Stimulated activated CD4-positive, alpha-beta T cell treated with anti-CD3 and anti-CD28 coated beads, Interleukin-4, amount 100 ng/mL, for 1 hour (primary cell): ENCODE data around the gene OR1E1.
"Not testable (repeated sequence)": the region's sequence is repeated elsewhere in the genome, so short reads cannot be mapped to it uniquely, and the experiment has no call there.

ENCODE experiments used
- DNase-seq: peaks from one replicate; pipeline ENCODE4 v3.0.0-alpha.2; 2020

The OR1E1 gene, protein sequence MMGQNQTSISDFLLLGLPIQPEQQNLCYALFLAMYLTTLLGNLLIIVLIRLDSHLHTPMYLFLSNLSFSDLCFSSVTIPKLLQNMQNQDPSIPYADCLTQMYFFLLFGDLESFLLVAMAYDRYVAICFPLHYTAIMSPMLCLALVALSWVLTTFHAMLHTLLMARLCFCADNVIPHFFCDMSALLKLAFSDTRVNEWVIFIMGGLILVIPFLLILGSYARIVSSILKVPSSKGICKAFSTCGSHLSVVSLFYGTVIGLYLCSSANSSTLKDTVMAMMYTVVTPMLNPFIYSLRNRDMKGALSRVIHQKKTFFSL

GRCh38 chr17:3398310-3398709 lies at the start of gene OR1E1:
TSS of gene OR1E1 (minus strand) at chr17:3398410. CDS start at chr17:3398410, 0 bp downstream.
- DNase-seq = no peak

- no peak for DNase-seq
Observed at GRCh38 chr17:3447625-3448024, 49.4 kb upstream of the OR1E1 start.

- no peak for DNase-seq
Observed at GRCh38 chr17:3440451-3440850, 42.2 kb upstream of the OR1E1 start.

DNA sequence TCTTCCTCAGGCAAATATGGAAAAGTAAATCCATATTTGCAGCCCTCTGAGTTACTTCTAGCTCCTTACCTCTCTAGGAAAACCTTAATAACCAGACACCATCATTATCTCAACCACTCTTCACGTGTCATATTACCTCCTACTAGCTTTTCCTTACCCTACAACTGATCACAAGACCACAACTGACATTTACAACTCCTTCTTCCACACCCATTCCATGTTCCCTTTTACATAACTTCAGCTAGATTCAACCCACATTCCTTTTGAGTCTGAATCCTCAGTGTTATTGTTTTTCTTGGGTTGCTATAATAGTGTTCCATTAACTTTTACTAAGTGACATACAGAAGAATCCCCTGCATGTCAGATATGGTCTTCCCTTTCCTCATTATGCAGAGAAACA lies 40.2 kb upstream of the OR1E1 start:
- no peak for DNase-seq

DNA sequence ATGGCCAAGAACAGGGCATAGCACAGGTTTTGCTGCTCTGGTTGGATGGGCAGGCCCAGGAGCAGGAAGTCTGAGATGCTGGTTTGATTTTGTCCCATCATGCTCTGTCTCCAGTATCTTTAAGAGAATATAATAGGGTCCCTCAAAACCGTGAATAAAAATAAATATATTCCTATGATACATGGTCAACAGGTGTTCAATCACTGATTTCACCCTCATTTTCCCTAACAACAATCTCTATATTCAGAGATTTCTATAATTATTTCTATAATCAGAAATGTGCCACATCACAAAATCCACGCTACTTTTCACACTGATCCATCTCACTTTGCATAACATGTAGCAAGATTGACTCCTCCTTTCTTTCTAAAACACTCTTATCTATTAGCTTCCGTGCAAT lies 35.5 kb upstream of the OR1E1 start, which contains the start of gene OR1E2:
Gene OR1E2 (minus strand): TSS at position 101 of the 400 bp plus-strand sequence. CDS start 0 bp downstream, at position 101.
- no peak for DNase-seq

- peak; percentile 12 for DNase-seq
Observed at GRCh38 chr17:3433215-3433614, 35.0 kb upstream of the OR1E1 start.

DNA sequence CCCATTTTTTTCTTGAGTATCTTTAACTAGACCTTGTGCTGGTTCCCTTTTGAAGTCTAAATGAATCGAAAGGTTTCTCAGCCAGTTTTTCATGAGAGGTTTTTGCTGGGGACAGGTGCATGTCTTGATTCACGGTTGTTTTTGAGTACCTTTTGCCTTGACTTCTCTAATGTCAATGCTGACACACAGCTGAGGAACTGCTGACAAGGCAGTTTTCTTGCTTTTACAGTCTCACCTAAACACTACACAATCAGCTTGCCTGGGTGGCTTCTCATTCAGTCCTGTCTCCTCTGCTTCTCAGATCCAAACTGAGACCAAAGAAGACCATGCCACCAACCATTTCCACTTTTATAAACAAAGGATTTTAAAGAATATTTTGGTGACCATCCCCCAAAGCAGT lies 20.0 kb upstream of the OR1E1 start:
- DNase-seq = no peak

DNA sequence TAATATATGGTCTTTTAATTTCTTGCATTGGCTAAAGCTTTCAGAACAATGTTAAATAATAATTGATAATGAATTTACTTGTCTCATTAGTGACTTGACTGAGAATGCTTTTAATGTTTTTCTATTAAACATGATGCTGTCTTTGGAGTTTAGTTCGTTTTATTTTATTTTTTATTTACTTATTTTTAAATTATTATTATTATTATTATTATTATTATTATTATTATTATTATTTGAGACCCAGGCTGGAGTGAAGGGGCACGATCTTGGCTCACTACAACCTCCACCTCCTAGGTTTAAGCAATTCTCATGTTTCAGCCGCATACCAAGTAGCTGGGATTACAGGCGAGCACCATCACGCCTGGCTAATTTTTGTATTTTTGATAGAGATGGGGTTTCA lies 17.4 kb upstream of the OR1E1 start:
- DNase-seq = no peak

GRCh38 chr17:3412216-3412615 lies 14.0 kb upstream of the OR1E1 start:
- DNase-seq = not testable (repeated sequence)

DNA sequence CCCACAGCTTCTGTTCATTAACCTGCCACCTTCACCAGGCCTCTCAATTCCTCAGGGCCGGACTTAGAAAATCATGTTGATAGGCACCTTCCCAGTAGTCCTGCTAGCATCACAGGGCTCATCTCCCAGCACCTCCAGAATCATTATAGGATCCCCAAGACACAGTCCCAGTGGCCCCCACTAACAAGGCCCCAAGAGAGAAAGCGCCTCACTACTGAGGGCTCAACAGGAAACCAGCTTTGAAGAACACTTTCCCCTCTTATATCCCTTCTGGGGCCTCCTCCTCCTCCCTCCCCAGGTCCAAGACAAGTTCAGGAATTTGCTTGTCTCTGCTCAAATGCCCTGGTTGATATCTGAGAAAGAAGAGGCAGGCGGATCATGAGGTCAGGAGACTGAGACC lies 12.9 kb upstream of the OR1E1 start, which contains the start of gene OR3A3:
Gene OR3A3 (plus strand): TSS at position 301 of the 400 bp plus-strand sequence.
- DNase-seq = no peak

- not testable (repeated sequence) for DNase-seq
Observed at GRCh38 chr17:3403856-3404255, 5.6 kb upstream of the OR1E1 start.

- no peak for DNase-seq
Observed at GRCh38 chr17:3401786-3402185, 3.6 kb upstream of the OR1E1 start.

DNA sequence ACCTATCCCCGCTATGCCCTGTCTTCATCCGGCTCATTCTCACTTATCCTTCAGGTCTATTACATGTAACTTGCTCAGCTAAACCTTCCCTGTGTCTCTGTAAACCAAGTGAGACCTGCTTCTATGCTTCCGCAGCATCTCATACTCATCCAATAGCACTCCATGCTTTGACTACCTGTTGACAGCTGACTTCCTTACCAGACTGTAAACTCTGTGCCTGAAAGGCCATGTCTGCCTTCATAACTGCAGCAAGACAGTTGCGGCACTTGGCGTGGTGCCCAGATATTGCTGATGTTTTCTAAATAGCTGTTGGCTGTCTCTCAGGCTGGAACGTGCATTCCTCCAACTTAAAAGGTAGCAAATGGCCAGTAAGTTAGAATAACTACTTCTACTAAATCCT lies 1.8 kb upstream of the OR1E1 start:
- no peak for DNase-seq

- DNase-seq = peak; percentile 4
Observed at GRCh38 chr17:3397801-3398200, 409 bp downstream of the OR1E1 start.

DNA sequence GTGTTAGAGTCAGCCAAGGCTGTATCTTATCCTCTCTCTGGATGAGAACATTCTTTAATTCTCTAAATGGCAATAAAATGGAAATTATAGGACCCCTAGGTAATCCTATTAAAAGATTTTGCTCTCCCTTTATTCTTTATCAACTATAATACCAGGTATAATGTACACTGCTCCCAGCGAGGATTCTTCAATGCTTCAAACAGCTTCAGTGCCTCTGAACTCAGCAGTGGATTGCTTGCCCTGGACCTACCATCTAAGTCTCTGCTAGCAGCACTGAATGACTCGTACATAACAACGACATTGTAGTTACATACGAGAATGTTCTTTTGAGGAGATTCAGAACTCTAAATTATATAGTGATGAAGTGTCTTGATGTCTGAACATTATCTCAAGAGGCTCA lies 8.4 kb downstream of the OR1E1 start:
- DNase-seq = no peak

DNA sequence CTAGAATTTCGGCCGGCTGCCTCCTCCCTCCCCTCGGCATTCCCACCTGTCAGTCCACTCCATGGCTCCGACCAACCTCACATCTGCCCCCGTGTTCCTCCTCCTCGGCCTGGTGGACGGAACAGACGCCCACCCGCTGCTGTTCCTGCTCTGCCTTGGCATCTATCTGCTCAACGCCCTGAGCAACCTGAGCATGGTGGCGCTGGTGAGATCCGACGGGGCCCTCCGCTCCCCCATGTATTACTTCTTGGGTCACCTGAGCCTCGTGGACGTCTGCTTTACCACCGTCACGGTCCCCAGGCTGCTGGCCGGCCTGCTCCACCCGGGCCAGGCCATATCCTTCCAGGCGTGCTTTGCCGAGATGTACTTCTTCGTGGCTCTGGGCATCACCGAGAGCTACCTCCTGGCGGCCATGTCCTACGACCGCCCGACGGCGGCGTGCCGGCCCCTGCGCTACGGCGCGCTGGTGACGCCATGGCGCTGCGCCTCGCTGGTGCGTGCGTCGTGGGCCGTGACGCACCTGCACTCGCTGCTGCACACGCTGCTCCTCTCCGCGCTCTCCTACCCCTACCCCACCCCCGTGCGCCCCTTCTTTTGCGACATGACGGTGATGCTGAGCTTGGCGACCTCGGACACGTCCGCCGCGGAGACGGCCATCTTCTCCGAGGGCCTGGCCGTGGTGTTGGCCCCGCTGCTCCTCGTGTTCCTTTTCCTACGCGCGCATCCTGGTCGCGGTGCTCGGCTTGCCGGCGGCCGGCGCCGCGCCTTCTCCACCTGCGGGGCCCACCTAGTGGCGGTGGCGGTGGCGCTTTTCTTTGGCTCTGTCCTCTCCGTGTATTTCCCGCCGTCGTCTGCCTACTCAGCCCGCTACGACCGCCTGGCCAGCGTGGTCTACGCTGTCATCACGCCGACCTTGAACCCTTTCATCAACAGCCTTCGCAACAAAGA lies 12.1 kb downstream of the OR1E1 start, which contains the start of gene OR3A2:
Gene OR3A2 (minus strand): TSS at position 440 of the 948 bp plus-strand sequence.
- DNase-seq = peak; percentile 30

DNA sequence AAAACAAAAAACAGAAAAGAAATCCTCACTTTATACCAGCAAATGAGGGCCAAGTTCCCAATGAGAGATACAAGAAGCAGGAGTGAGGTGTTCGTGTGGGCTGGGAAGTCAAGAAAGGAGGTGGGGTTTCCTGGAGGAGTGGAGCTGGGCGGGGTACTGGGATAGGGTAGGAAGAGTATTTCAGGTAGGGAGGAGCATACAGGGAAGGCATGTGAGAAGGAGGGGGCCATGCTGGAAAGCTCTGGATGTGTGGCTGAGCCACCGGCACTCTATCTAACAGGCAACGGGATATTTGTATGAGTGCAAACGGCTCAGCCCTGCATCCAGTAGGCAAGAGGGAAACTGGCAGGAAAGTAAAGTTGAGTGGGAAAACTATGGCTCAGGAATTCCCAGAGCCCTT lies 16.3 kb downstream of the OR1E1 start:
- no peak for DNase-seq

DNA sequence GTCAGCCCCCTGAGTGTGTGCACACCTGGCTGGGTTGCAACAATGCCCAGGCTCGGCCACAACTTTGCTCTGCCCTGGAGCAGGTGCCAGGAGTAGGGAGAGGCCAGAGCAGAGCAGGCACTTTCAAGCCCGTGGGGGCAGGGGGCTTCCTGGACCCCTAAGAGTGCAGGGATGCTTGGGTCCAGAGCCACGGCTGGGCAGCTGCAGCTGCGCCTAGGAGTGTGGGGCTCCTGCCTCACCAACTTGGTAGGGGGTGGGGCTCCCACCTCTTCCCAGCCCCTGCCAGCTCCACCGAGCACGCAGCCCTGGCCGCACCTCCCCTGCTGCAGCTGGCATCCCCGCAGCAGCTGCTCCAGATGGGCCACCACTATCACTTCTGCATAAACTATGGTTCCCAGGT lies 19.9 kb downstream of the OR1E1 start:
- DNase-seq = no peak

- DNase-seq = not testable (repeated sequence)
Observed at GRCh38 chr17:3371167-3371566, 27.0 kb downstream of the OR1E1 start.
